ENCODE data around the gene RB1.

Gene RB1

DNA sequence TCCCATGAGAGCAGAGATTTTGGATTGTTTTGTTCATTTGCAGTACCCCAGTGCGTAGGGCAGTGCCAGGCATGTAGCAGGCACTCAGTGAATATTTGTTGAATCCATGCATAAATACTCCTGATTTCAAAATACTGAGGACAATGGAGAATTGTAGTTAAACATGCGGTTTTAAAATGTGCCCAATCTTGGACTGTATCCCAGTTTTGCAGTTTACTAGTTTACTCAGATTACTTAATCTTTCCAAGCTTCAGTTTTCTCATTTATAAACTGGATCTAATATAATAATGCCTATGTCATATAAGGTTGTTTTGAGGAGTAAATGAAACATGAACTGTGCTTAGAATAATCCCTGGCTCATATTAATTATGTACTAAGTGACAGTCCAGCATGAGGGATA is 190.3 kb downstream of the RB1 start:
- DNase-seq (ENCODE audit: low read depth) = no peak

DNA sequence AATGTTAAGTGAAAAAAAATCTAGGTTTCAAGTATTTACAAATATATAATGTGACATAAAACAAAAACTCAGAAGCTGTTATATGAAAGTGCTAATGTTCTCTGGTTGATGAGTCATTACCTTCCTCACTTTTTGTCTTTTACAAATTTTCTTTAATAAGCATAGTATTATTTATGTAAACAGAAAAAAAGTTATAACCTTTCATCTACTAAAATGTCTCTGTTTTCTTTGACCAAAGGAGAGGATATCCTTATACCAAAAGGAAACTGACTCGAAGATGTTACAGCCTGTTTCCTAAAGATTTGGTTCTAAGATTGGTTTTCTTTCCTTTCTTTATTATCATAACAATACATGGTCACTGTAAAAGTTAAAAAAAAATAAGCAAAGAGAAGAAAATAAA is 191.3 kb downstream of the RB1 start:
- DNase-seq (ENCODE audit: low read depth) = no peak

DNA sequence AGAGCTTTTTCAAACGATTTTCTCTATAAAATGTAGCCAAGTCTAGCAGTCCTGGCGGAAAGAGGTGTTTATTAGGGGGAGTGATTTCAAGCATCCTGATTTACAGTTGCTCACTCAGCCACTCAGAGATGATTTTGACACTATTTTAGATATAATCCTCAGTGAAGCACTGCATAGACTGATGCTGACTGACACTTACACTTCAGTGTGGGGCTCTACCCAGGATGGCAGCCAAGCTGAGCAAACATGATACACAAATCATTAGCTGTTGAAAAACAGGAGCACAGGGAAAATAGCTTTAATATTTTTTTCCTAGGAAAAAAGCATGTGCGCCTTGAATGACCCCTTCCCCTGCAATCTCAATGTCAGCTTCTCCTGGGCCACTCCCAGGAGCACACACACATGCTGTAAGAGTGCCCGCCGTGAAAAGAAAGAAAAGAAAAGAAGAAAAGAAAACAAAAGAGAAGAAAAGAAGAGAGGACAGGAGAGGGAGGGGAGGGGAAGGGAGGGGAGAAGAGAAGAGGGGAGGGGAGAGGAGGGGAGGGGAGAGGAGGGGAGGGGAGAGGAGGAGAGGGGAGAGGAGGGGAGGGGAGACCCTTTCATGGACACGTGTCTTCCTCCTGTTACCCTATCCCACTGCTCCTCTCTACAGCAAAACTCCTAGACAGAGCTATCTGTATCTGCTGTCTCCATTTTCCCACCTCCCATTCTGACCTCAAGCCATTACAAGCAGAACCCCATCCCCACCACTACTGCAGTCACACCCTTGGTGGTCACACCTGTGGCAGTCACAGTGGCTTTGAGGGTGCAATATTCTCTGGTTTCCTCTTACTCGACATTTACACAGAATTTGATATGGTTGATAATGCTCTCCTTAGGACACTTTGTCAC is 193.0 kb downstream of the RB1 start:
- DNase-seq (ENCODE audit: low read depth) = no peak

DNA sequence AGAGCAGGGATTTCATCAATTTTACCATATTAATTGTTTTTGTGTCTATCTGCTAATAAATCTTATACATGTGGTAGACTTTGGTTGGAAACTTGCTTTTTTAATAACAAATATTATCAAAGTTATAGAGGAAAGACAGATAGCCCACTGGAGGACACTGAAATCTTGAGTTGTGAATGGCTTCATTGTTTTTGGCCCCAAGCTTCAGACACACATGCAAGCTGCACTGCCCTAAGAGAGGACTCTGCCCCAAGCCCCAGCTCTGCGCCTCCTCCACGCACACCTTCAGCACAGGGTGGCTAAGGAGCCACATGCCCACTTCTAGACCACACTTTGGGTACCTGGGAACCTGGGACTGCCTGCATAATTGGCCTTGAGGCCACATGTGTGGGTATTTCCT is 194.1 kb downstream of the RB1 start:
- DNase-seq (ENCODE audit: low read depth) = no peak

DNA sequence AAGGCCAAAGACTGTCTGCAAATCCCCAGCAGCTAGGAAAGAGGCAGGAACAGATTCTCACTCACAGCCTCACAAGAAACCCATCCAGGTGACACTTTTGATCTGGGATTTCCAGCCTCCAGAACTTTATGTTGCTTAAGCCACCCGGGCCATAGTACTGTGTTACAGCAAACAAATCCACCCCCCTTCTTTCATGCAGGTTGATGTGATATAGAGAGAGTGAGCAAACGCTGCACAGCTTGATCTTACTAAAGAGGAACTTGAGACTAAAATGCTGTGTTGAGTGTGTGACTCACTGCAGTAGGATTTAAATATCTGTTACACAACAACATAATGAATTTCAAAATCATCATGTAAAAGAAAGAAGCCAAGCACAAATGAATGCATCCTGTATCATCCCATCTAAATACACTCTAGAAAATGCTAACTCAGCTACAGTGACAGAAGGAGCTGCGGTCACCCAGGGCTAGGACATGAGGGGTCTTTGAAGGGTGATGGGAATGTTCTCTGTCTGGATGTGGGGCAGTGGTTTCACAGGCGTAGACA is 197.2 kb downstream of the RB1 start:
- DNase-seq (ENCODE audit: low read depth) = no peak

DNA sequence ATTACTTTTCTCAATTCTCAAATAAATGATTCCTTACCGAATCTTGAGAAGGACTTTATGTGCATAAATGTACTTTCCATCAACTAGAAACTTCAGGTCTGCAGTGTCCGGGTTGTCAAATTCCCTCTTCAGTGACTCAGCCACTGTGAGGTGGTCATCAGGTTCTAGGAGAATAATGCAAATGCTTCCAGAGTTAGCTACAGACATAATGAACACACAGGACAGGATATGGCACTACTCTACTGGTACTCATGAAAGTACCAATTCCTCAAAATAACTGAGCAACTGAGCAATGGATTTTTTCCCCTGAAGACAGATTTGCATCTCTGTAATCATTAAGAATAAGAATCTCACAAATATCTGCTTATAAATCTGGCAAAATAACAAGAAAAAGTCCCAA is 198.2 kb downstream of the RB1 start:
- no peak for DNase-seq (ENCODE audit: low read depth)

DNA sequence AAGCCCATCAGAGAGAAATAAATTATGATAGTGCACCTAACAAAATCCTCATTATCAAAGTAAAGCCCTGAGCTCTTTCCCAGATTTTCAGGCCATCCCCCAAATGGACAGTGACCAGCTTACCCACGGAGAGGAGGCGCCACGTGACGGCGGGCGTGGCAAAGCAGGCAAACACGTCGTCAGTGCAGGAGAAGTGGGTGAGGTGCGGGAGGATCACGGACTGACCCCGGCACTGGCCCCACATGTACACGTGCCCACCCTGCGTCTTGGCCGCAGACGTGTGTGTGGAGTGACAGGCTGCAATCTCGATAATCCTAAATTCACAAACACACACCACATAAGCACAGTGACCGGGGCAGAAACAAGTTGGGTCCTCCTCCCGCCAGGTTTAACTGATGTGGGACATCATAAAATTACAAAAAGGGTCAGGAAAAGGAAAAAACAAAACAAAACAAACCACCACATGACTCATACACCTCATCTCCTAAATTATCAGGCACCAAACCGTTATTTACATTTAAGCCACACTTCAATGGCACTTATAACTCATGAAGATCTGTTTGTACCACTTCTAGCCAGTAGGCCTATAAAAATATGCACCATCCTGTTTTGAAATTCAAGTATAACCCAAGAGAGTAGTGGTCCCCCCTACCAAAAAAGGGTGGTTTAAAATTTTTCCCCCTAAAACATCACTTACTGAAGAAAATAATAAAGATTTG is 199.2 kb downstream of the RB1 start:
- DNase-seq (ENCODE audit: low read depth) = no peak

DNA sequence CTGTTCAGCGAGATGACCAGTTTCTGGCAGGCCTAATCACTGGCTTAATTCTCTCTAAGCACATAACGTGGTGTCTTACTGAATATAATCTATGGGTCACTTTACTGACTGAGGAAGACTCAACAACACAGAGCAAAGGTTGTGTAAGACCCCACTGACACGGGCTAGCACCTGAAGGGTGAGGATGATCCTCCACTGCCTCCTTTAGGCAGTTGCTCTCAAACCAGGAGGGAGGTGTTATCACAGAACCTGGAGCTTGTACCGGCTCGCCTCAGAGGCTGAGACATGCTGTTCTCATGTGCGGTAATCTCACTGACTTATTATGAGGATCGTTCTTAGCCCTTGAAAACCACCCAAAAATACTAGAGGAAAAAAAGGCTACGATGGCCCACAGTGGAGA is 201.1 kb downstream of the RB1 start:
- DNase-seq (ENCODE audit: low read depth) = no peak

DNA sequence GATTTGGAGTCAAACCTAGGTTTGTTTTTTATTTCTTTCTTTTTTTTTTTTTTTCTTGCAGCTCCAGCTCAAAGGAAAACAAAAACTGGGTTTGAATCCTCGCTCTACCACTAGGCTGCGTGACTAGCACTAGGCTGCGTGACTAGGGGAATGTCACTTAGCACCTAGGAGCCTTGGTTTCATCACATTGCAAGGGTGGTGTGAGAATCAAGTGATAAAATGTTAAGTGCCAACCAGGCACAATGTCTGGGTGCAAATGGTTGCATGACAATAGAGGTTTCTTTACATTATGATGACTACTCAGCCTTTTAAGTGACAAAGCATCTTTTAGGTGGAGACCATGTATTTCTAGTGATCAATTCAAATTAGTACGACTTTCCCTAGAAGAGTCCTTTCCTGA is 201.5 kb downstream of the RB1 start:
- DNase-seq (ENCODE audit: low read depth) = no peak

DNA sequence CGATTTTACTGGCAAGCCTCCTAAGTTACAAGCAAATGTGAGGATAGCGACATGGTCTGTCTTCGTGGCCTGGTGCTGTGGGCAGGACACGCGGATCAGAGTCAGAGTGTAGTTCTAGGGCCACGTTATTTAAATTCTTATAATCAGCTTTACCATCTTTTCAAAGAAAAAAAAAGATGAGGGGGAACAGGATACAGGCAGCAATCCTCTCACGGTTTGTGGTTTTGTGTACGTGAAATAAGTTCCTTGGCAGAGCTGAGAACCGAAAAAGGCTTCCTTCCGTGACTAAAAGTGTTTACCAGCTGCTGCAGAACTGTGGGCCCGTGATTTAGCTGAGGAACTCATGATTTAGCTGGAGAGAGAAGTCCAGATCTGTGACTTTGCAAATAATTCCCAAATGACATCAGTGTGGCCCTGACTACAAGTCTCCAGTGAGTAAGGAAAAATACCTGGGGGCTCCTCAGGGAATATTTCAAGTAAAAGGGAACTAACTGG is 202.1 kb downstream of the RB1 start:
- peak; percentile 30 for DNase-seq (ENCODE audit: low read depth)

DNA sequence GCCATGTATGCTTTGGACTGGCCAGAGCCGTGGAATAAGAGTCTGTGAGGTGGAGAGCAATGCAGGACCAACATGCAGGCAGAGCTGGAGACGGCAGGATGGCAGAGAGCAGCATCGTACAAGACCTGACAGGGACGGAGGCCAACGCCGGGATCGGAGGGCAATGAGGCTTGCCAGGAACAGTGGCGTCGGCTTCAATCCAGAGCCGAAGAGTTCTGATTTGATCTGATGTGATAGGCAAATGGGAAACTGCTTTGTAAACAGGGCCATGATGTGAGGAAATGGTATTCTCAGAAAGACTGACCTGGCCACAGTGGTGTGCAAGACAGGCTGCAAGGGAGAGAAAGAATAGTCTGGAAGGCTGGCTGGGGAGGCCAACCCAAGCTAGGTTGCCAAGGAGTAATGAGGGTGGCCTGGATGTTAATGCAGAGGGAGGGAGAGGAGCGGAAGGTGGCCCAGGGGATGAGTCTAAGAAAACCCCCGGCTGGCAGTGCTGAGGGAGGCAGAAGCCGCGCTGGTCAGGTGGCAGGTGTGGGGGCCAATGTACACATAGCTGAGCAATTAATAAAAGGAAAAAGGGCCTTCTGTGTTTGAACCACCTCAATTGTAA is 202.6 kb downstream of the RB1 start:
- no peak for DNase-seq (ENCODE audit: low read depth)

DNA sequence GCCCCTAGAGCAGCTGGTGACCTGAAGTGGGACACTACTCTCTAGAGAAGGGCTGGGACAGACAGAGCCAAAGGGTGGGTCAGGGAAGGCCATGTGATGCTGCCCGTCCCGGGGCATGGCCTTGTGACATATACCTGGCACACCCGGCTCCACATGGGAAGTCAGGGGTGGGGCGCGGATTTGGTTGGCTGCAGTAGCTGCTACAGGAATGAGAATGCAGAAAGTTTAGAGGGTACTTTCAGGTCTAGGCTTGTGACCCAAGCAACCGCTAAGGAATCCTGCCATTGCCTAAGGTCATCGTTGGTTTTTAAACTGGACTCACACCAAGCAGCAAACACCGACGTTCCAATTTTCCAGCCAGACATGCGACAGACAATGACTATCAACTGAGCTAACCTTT is 203.5 kb downstream of the RB1 start:
- DNase-seq (ENCODE audit: low read depth) = no peak

DNA sequence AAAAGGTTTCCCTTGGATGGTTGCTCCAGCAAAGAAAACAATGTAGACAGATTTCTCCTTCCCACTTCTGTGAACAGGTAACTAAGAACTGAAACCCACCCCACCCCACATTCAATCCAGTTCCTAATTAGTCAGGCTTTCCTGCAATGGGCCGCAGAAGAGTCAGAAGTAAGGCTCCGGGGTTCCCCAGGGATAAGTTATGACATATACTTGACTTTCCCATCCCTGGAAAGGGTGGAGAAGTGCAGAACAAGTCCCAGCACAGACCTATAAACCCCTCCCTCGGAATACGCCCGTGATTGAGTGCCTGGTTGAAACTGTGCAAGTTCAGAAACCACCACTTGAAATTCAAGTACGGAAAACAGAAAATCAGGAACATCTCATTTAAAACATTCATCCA is 204.5 kb downstream of the RB1 start:
- DNase-seq (ENCODE audit: low read depth) = no peak

DNA sequence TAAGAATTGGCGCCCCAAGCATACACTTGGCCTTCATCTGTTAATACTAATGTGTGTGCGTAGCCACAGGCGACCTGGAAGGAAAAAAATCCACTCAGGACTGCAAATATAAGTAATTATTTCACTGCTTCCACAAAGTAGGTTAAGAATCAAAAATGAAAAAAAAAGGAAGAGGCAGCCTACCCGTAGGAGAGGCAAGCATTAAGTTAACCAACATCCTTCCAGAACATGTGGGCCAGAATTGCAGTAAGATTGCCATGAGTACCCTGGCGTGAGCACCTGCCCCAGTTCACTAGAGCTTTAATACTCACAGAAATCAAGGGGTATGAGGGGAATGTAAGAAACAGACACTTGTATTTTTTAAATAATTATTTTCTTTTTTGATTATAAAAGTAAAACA is 207.1 kb downstream of the RB1 start:
- DNase-seq (ENCODE audit: low read depth) = no peak

DNA sequence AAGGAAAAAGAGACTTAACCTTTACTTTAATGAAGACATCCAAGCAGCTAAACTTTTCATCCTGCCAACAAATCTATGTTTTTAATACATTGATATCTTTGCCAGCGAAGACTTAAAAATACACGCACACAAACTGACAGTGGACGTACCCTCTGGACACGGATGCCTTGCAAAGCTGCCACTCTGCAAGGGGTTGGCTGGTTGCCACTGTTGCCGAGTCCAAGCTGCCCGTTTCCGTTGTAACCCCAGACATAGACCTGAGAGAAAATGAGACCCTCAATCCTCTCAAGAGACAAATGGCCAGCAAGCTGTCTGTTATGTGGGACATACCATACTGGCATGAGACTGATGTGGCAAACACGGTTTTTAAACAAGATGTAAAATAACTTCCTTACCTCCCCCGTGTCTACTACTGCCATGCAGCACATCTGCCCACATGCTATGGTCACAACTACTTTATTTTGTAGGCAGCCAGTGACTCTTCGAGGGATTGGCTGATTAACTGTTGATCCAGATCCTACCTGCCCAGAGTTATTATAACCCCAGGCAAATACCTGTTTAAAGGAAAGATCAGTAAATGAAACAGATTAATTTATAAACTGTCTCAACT is 208.2 kb downstream of the RB1 start:
- DNase-seq (ENCODE audit: low read depth) = no peak

DNA sequence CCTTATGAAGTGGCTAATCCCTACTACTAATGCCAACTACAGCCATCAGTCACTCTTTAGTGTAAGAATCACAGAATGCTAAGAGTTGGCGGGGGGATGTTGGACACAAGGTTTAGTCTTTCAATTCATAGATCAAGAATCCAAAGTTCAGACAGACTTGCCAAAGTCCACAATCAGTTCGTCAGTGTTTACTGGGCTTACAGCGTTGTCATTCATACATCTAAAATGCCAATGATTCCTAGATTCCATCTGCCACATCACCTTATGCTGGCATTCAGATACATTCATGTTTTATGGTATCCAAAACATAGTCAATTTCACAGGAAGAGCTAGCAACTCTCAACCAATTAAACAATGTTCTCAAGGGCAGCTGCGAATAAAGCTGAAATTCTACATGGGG is 211.2 kb downstream of the RB1 start:
- no peak for DNase-seq (ENCODE audit: low read depth)

DNA sequence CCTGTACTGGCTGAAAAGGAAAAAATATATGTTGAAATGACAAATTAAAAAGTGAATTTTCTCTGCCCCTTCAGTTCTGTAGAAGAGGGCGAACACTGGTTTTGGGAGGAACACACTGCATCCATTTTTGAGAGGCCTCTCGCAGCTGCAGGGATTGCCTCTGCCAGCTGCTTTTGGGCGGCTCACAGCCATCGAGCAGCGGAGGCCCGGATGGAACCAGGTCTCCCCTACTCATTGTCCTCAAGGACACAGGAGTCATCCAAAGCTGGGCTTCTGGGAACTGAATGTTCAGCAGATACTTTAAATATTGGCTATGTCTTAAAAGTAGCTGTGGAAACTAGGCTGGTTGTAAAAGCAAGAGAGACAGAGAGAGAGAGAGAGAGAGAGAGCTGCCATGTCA is 212.2 kb downstream of the RB1 start:
- no peak for DNase-seq (ENCODE audit: low read depth)

DNA sequence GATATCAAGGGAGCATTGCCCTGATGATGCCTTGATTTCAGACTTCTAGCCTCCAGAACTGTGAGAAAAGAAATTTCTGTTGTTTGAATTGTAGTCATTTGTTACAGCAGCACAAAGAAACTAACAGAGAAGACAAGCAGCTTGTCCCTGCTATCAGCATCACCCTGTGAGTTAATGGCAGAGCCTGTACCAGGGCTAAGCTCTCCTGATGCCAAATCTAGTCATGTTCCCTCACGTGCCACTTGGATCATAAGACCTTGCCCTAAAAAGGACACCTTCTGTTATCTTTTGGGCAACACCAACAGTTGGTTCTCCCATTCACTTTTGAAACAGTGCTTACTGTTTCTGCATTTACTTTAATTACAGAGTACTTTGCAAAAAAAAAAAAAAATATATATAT is 214.5 kb downstream of the RB1 start:
- DNase-seq (ENCODE audit: low read depth) = no peak

DNA sequence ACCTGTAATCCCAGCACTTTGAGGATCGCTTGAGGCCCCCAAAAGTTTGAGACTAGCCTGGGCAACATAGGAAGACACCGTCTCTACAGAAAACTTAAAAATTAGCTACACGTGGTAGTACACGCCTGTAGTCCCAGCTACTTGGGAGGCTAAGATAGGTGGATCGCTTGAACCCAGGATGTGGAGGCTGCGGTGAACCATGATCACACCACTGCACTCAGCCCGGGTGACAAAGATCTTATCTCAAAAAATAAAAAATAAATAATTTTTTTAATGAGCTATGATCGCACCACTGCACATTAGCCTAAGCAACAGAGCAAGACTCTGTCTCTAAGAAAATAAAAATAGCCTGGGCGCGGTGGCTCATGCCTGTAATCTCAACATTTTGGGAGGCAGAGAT is 222.7 kb downstream of the RB1 start:
- DNase-seq (ENCODE audit: low read depth) = no peak

DNA sequence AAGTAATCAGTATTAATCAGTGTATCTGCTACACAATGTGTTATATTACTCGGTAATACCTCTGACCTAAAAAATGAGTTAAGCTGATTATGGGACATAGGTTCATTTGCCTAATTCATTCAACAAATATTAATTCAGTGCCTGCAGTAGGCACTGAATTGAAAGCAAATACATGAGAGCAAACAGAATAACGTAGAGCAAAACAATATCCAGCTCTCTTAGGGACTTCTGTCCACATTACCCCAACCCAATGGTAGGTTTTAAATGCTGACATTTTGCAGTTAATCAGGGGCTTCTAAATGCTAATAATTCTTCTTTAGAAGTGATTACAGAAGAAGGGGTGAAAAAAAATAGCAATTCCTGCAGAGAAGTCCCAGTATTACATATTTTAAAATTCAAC is 224.4 kb downstream of the RB1 start:
- no peak for DNase-seq (ENCODE audit: low read depth)

DNA sequence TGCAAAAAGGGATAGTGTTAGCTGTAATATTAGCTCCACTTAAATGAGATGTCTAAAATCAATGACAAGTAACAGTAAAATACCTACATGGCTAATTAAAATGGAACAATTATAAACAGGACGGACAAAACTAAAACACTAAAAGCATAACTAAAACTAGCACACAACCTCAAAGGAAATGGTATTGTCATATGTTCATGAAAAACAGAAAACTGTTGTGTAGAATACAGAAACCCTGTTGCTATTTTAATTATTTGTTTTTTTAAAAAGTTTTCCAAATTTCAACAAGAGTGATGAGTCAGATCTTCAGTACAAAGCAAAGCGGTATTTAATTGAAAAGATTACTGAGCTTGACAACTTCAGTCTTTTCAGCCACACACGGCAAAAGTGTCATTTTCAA is 225.2 kb downstream of the RB1 start:
- DNase-seq (ENCODE audit: low read depth) = no peak

DNA sequence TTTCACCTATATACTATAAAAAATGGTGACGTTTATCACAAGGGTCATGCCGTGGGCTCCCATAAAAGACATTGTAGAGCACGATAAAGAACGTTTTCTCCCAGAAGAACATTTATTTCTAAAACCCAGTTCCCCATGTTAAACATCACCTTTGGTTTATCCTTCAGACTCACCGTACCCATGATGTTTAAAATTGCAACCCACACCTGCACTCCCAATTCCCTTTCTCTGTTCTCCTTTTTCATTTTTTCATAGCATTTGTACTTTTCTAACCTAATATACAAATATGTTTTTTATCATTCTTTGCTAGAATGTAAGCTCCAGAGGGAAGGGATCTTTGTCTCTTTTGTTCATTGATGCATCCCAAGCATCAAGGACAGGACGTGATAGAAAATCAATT is 227.3 kb downstream of the RB1 start:
- DNase-seq (ENCODE audit: low read depth) = no peak

All from T follicular helper cell (primary cell).